ENCODE measurements around the gene SEC23A. TPM values are rescaled to one million over a fixed set of nuclear protein-coding genes. Genes with fewer than 3 reads are reported as not detected.

Gene SEC23A
- polyA plus RNA-seq, 1 donor: 92.8 TPM

DNA sequence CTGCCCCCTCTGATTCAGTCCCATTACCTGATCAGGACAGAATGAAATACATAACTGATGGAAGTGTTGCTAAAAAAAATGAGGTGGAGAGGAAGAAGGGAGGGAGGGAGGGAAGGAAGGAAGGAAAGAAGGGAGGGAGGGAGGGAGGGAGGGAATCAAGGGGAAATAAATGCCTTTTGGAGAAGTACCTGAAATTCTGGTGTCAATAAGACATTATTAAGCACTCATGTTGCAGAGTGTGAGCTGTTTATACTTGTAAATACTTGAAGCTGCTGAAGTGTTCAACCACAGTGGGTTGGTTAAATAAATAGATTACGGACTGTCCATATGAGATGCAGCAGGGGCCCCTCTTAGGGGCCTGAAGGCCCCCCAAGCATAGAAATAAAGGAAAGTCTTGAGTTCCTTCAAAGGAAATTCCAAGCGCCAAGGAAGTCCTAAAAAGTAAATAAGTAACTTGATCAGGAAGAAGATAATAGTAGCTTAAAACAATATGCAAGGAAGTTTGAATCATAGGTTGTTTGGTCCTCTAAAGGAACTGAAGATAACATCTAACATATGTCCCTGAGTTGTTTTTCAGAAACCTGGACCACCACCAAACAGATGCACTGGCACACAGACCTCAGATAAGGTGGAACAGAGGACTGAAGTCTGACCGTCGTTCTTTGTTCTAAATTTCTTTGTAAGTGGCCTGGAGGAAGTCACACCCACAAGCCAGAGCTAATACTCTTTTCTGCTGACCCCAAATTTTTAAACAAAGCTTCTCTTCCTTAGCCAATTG lies 110.8 kb downstream of the SEC23A start:
- Histone ChIP-seq H3K4me3 (ENCODE audit: low read length) (no peak overlapping the region), H3K9me3 (ENCODE audit: control insufficient read depth, low read depth, low read length) (no peaks in the 10 kb centered on the region), H3K36me3 (ENCODE audit: control insufficient read depth, insufficient read depth, low read length) (no peaks in the 10 kb centered on the region), H3K4me1 (ENCODE audit: control insufficient read depth, insufficient read depth, low read length) (no peaks in the 10 kb centered on the region), H3K27ac (ENCODE audit: low read length) (no peak overlapping the region), H3K27me3 (ENCODE audit: control insufficient read depth, insufficient read depth, low read length) (no peaks in the 10 kb centered on the region)
- no peak for DNase-seq
- WGBS (ENCODE audit: insufficient coverage, low lambda C conversion rate): no CpG with 5 or more reads among the region's 4 CpGs

DNA sequence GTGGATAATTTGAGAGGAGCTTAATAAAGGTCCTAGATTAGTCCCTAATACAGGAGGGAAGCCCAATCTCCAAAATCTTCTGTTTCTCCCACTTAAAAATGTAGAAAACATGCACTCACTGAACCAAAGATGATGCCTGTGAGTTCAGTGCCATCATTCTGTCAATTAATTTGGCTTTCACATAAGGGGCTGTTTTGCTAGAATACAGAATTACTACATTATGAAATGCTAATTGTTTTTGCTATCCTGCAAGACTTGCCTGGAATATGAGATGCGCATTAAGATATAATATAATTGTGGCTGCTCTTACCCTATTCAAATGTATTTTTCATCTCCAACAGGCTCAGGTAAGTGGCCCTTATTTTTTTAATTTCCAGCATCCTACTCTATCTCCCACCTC lies 111.7 kb downstream of the SEC23A start:
- WGBS (ENCODE audit: insufficient coverage, low lambda C conversion rate): 100% methylated on average over 1 of the region's 1 CpG
- H3K4me1 ChIP-seq (ENCODE audit: control insufficient read depth, insufficient read depth, low read length): no peaks in the 10 kb centered on the region
- no peak for DNase-seq
- no peaks in the 10 kb centered on the region for H3K27me3 ChIP-seq (ENCODE audit: control insufficient read depth, insufficient read depth, low read length)
- H3K9me3 ChIP-seq (ENCODE audit: control insufficient read depth, low read depth, low read length): no peaks in the 10 kb centered on the region
- H3K27ac ChIP-seq (ENCODE audit: low read length): no peak overlapping the region
- no peak overlapping the region for H3K4me3 ChIP-seq (ENCODE audit: low read length)
- H3K36me3 ChIP-seq (ENCODE audit: control insufficient read depth, insufficient read depth, low read length): no peaks in the 10 kb centered on the region

DNA sequence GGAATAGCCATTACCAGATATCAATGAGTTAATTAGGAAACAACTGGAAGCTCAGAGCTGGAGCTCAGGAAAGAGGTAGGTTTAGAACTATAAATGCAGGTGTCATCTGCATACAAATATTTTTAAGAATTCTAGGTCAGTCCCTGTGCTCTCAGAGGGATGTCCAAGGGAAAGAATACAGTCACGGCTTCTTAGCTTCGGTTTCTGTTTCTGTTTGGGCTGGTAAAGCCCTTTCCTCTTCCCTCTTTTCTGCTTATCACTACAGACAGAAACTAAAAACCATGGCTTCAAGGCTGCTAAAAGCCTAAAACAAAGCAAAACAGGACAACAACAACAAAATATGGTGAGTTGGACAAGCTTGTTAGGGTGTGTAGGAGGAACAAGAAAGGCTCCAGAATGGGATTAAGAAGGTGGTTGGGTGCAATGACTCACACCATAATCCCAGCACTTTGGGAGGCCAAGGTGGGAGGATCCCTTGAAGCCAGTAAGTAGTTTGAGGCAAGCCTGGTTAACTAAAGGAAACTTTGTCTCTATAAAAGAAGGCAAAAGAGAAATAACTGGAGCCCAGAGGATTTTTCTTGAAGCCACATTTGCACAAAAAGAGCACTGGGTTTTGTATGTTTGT lies 113.0 kb downstream of the SEC23A start:
- no peaks in the 10 kb centered on the region for H3K4me1 ChIP-seq (ENCODE audit: control insufficient read depth, insufficient read depth, low read length)
- WGBS (ENCODE audit: insufficient coverage, low lambda C conversion rate): no CpG with 5 or more reads among the region's 2 CpGs
- DNase-seq: no peak
- H3K9me3 ChIP-seq (ENCODE audit: control insufficient read depth, low read depth, low read length): no peaks in the 10 kb centered on the region
- H3K4me3 ChIP-seq (ENCODE audit: low read length): no peak overlapping the region
- no peaks in the 10 kb centered on the region for H3K27me3 ChIP-seq (ENCODE audit: control insufficient read depth, insufficient read depth, low read length)
- no peak overlapping the region for H3K27ac ChIP-seq (ENCODE audit: low read length)
- H3K36me3 ChIP-seq (ENCODE audit: control insufficient read depth, insufficient read depth, low read length): no peaks in the 10 kb centered on the region

DNA sequence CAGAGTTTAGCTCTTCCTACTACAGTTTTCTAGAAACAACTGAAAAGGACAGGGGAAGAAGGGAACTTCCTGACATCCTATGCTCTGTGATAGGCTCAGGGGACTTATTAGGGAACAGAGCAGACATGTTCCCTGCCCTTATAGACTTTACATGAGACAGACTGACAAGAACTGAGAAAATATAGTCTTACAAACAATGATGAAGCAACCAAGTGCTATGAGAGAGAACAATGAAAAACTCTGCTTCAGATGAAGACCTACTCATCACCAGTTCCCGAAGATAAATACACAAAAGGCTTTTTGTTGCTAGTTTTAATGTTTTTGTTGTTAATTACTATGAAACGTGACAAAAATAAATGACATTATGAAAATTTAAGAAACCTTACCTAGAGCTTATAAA lies 115.3 kb downstream of the SEC23A start:
- no peaks in the 10 kb centered on the region for H3K27me3 ChIP-seq (ENCODE audit: control insufficient read depth, insufficient read depth, low read length)
- DNase-seq: no peak
- no peaks in the 10 kb centered on the region for H3K4me1 ChIP-seq (ENCODE audit: control insufficient read depth, insufficient read depth, low read length)
- H3K9me3 ChIP-seq (ENCODE audit: control insufficient read depth, low read depth, low read length): no peaks in the 10 kb centered on the region
- WGBS (ENCODE audit: insufficient coverage, low lambda C conversion rate): 94% methylated on average over 2 of the region's 2 CpGs
- no peaks in the 10 kb centered on the region for H3K36me3 ChIP-seq (ENCODE audit: control insufficient read depth, insufficient read depth, low read length)
- no peak overlapping the region for H3K4me3 ChIP-seq (ENCODE audit: low read length)
- no peak overlapping the region for H3K27ac ChIP-seq (ENCODE audit: low read length)

DNA sequence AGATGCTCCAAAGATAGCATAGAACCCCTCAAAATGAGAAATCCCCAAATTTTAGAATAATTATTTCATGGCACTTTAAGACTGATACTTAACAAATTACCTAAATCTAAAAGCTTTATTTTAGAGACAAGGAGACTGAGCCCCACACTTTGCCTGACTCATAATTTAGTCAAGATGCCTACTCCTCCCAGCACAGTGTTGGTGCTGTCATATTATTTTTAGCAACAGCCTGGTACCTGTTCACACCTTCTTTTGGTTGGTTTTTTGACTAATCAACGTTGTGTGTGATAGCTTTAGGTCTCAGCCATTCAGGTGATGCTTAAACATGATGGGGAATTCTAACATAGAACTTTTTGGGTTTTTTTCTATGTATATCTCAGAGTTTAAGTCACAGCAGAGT lies 120.2 kb downstream of the SEC23A start:
- WGBS (ENCODE audit: insufficient coverage, low lambda C conversion rate): no CpG with 5 or more reads among the region's 1 CpG
- H3K4me3 ChIP-seq (ENCODE audit: low read length): no peak overlapping the region
- H3K4me1 ChIP-seq (ENCODE audit: control insufficient read depth, insufficient read depth, low read length): no peaks in the 10 kb centered on the region
- H3K9me3 ChIP-seq (ENCODE audit: control insufficient read depth, low read depth, low read length): no peaks in the 10 kb centered on the region
- DNase-seq: no peak
- no peaks in the 10 kb centered on the region for H3K27me3 ChIP-seq (ENCODE audit: control insufficient read depth, insufficient read depth, low read length)
- no peaks in the 10 kb centered on the region for H3K36me3 ChIP-seq (ENCODE audit: control insufficient read depth, insufficient read depth, low read length)
- H3K27ac ChIP-seq (ENCODE audit: low read length): no peak overlapping the region

DNA sequence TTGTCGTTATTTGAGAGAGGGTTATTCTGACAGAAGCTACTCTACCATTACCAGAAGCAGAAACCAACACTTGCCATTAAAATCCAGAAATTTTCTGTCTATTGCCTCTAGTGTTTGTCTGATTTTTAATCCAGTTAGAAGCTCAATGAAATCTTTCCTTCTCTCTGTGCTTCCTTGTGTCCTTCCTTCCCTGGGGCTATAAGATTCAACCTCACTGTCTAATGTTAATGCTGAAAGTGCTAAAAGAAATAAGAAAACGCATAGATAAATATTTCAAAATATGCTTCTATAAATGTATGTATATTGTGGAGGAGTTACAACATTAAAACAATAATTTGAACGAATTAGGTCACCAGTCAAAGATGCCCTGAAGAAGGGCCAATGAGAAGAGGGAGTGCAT lies 120.8 kb downstream of the SEC23A start:
- DNase-seq: no peak
- H3K36me3 ChIP-seq (ENCODE audit: control insufficient read depth, insufficient read depth, low read length): no peaks in the 10 kb centered on the region
- no peaks in the 10 kb centered on the region for H3K4me1 ChIP-seq (ENCODE audit: control insufficient read depth, insufficient read depth, low read length)
- 80% methylated on average over 1 of the region's 3 CpGs for WGBS (ENCODE audit: insufficient coverage, low lambda C conversion rate)
- H3K4me3 ChIP-seq (ENCODE audit: low read length): no peak overlapping the region
- H3K27ac ChIP-seq (ENCODE audit: low read length): no peak overlapping the region
- no peaks in the 10 kb centered on the region for H3K9me3 ChIP-seq (ENCODE audit: control insufficient read depth, low read depth, low read length)
- H3K27me3 ChIP-seq (ENCODE audit: control insufficient read depth, insufficient read depth, low read length): no peaks in the 10 kb centered on the region

Other genes starting within 250 kb of the SEC23A start
- gene GEMIN2, start 11.1 kb upstream of the SEC23A start, polyA plus RNA-seq: 12.7 TPM
- gene TRAPPC6B, start 67.1 kb upstream of the SEC23A start, polyA plus RNA-seq: 23.1 TPM
- 155 TPM for gene PNN, start 72.0 kb upstream of the SEC23A start, polyA plus RNA-seq
- 231 TPM for gene MIA2, start 130.7 kb upstream of the SEC23A start, polyA plus RNA-seq